GM20431 (cell line): Measurements from ENCODE around the gene CASTOR1.

Source experiments
- in situ Hi-C: fragments of 300-500 bp; cut with MseI, MboI; formaldehyde crosslinking; loops from one replicate; pipeline ENCODE4 v1.15.0; 2020; ENCODE audit warnings: low sequenced_read_pairs; ENCODE audit not compliant: unreplicated experiment

Gene CASTOR1

DNA sequence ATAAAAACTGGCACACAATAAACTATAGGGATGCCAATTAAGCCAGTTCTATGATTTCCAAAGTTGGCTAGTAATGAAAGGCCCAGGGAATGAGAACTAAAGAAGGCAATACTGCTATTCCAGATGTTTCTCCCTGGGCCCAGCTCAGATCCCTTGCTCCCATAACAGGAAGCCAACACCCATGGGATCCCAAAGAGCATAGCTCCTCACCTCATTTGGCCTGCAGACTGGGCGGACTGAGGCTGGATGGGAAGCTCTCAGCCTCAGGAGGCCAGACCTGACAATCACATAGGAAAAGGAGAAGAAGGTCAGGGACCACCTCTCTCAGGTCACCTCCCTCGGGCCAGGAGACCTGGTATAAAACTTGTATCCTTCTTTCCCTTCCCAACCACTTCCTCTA lies 32.2 kb upstream of the CASTOR1 start:
- in situ Hi-C loops = no loop called here

DNA sequence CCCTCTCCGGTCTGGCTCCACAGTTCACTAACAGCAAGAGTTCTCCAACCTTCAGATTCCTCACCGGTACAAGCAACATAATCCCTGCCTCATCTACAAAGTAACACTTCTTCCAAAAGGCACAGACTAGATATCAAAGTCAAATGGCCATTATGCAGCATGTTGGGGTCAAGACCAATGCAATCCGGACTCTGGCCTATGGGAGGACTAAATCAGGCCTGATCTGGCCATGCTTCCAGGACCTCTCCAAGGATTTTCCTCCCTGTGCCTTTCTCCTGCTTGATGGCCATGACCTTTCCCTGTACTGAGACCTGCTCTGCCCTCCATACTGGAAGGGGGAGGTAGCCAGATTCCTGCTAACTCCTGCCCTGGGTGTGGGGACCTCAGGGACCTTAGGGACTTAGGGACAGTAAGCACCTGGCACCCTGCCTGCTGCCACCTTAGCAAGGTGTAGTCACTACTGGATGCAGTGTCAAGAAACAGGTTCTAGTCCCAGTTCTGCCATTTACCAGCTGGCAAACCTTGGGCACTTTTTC lies 30.8 kb upstream of the CASTOR1 start:
- in situ Hi-C loops = no loop called here

DNA sequence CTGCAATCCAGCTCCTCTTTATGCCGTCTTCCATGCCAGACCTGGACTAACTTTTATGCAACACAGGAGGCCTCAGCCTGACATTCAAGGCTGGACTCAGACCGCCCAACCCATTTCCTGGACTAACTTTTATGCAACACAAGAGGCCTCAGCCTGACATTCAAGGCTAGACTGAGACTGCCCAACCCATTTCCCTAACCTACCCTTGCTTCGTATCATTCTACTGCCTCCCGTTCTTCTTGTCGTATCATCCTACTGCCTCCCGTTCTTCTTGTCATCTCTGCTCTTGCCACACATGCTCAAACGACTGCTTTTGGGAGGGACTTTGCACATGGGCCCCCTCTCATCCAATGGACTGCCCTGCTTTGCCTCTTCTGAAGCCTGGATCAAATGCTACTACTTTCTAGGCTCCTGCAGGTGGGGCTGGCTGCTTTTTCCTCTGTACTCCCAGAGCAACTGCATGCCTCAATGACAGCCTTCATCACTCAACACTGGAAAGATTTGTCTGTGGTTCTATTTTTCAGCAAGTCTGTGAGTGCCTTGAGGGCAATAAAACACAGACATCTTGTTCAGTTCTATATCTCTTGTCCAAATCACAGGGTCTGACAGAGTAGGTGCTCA lies 29.6 kb upstream of the CASTOR1 start:
- in situ Hi-C loops = no loop called here

DNA sequence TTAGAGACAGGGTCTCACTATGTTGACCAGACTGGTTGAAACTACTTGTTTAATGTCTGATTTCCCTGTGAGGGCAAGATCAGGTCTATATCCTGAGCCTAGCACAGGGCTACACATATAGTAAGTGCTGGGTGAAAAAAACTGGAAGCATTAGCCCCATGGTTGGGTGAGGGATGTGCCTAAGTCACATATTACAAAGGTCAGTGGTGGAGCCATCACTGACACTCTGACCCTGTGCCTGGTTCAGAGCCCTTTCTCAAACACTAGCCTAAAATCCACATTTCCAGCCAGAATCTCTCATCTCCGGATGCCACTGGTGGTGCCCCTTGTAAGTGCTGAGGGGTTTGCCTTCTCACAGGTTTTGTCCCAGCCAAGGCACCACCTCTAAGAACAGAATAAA lies 28.5 kb upstream of the CASTOR1 start:
- in situ Hi-C loops = no loop called here

DNA sequence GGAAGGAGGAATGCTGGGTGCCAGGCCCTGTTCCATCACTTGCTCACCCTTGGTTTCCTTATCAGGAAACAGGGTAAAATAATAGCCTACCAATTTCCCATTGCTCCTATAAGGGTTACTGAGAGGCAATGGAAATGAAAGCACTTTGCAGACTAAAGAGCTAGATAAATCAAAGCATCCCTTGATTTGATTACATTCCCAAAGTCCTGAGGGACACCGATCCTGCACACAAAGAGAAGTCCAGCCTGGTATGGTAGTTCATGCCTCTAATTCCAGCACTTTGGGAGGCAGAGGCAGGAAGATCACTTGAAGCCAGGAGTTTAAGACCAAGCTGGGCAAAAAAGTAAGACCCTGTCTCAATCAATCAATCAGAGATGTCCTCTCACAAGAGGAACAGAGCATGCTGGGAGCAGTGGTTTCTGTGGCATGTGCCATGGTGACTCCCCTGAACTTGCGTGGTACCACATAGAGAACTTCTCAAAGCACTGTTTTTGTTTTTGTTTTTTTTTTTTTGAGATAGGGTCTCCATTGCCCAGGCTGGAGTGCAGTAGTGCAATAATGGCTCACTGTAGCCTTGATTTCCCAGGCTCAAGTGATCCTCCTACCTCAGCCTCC lies 26.8 kb upstream of the CASTOR1 start:
- in situ Hi-C loops = no loop called here

DNA sequence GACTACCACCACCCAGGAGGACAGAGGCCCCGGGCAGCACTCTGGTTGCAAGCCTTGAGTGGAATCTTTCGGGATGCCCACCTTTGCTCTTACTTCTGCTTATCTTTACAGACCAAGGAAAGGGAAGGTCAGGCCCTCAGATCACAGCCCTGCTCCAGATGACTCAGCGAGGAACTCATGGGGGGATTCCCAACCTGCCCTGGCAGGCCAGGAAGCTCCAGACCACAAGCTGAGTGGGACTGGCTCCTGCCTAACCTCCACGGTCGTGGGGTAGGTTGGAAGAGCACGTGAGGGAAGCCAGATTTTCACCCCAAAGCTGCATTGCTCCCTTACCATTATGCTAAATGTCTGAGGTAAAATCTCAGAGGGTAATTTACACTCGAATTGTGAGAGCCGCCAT lies 25.6 kb upstream of the CASTOR1 start:
- in situ Hi-C loops = no loop called here

DNA sequence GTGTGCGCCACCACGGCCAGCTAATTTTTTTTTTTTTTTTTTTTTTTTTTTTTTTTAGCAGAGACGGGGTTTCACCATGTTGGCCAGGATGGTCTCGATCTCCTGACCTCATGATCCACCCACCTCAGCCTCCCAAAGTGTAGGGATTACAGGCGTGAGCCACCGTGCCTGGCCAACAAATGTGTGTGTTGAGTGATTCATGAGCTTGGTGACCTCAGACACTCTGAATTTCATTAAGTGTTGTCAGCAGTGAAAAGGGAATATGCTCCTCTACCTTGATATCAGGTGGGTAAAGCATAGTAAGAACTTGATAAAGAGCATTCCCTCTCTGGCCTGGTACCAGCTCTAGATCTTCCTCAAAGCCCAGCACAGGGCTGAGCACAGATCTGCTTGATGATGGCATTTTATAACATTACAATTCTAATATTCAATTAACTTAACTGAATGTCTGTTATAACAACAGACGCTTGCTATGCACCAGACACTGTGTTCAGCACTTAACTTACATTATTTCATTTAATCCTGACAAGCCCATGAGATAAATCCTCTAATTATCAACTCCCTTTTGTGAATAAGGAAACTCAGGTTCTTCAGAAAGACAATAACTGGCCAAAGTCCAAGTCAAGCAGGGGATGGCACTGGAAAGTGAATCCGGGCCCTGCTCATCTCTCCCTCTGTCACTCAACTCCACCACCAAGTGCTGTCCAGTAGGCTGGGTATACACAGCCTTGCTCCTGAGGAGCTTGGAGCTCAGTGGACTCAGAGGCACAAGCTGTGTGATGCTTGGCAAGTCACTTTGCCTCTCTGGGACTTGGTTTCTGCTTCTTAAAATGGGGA lies 24.4 kb upstream of the CASTOR1 start:
- in situ Hi-C loops = no loop called here

DNA sequence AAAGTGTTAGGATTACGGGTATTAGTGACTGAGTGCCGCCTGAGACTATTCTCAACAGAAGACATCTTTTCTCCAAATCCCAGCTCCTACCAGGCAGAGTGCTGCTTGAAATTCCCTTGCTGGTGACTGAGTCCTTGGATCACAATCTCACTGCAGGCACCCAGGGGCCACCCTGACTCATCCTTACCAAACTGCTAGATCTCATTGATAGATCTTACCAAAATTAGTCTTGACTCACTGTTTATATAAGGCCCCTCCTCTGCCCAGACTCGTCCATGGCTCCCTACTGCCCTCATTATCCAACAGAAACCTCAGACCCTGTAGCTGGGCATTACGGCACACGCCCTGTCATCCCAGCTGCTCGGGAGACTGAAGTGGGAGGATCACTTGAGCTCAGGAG lies 22.7 kb upstream of the CASTOR1 start:
- in situ Hi-C loops = no loop called here

DNA sequence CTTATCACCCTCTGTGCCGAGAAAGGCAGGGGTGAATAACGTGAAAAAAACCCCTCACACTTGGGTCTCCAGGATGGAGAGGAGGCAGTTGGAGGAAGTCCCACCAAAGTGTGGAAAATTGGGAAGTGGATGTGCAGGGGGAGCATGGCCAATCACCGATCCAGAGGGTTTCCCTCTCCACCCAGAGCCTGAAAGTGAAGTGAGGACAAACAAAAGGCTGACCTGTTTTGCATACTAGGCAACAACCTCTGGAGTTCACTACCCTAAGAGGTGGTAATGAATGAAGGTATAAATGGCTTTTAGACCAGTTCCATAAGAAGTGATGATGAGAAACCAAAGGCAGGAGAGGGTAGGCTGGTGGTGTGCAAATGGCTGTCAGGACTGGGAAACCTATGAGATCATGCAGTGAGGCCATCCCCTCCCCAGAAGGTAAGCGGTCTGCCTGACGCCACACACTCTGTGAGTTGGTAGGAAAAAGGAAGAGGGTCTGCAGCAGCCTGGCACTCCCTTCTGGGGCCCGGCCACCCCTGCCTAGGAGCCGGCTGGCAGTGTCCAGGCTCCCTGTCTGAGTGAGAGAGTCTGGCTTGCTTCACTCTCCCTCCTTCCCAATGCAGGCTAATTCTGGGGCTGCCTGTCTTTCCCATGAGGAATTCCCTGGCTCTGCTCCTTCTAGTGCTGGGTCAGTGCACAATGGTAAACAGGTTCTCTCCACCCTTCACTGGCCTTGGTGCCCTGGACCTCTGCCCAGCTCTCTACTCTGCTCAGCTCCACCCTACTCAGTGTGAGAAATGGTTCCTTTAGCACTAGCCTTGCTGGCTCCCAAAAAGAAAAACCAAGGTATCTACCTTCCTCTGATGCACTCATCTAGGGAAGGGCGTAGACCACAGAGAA lies 21.8 kb upstream of the CASTOR1 start:
- in situ Hi-C loops = no loop called here

DNA sequence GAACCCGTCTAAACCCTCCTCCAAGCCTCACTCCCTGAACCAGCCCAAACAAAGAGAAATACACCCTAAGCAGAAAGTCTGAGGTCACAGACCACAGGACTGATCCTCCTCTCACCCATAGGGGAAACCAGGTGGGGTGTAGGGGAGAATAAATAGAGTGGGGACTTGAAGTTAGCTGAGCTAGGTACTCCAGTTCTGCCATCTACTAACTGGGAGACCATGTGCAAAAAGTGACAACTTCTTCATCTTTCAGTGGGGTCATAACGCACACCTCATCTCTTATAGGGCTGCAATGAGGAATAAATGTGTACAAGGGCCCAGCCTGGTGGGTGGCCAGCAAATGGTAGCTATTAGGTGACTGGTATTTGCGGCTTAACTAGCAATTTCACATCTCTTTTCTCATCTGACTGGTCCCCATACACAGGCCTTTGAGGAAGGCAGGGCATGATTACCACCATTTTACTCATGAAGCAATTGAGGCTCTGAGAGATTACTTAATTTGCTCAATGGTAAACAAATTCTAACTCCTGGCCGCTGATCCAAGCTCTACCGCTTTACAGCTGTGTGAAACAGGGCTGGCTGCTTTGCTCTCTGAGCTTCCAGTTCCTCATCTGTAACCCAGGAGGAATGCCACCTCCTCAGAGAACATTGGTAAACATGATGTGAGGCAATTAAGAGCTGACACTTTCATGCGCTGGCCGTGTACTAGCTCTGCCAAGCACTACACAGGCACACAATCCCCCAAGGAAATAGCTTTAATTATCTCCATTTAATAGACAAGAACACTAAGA lies 20.8 kb upstream of the CASTOR1 start:
- in situ Hi-C loops = no loop called here

DNA sequence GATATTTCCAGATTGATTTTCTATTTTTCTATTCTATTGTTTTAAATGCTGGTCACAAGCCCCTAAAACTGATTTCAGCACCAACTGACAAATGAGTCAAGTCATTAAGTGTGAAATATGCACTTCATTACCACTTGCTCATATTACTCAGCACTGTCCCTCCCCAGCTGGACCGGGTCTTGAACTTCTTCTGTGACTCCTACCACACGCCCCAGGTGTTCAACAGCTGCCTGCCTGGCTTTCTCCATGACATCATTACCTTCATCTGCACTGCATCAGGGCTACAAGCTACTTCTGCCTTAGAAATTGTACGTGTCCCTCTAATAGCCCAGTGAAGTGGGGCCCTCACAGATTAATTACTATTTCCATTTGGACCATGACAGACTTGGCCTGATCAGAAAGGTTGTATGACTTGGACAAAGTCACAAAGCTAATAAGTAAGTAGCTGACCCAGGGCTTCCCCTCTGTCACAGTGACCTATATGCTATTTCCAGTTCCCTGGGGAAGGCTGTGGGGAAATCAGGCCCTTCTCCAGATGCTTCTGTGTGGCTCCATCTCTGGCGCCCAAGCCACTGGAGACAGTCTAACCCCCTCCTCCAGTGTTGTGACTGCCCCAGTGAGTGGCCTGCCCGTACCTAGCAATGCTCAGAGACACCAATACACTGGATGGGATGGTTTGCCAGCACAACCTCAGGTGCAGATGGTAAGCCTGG lies 19.4 kb upstream of the CASTOR1 start:
- in situ Hi-C loops = no loop called here

DNA sequence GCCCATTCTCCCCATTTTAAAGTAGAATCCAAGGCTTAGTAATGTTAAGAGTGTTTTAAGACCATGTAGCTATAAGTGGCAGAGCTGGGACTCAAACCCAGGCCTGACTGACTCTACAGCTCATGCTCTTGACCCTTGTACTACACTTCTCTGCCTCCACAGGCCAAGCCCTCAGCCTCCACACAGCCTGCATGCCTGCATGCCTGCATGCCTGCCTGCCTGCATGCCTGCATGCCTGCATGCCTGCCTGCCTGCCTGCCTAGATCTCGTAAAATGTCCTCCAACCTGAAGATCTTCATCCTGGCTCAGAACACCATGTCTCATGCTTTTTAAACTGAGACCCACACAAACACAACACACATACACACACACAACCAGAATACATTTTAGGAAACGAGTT lies 18.8 kb upstream of the CASTOR1 start:
- in situ Hi-C loops = no loop called here

DNA sequence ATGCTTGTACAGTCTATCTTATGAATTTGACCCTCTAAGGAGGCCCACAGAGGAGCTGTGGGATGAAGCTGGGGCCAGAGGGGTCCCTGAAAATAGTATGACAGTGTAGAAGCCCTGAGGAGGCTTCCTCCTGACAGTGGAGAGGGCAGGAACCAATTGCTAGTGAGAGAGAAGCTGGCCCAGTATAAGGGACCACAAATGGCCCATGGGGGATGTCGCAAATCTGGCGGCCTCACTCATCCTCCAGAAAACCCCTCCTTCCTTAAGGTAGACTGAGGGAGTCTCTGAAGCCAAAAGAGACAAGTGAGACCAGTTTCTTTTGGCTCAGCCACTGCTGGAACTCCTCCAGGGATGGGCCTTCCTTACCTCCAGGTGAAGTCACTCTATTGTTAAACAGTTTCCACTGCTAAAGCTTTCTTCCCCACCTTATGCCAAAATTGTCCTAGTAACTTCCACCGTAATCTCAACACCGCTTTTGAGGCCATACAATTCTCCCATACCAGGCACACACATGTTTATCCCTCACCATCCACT lies 17.8 kb upstream of the CASTOR1 start:
- in situ Hi-C loops = no loop called here

DNA sequence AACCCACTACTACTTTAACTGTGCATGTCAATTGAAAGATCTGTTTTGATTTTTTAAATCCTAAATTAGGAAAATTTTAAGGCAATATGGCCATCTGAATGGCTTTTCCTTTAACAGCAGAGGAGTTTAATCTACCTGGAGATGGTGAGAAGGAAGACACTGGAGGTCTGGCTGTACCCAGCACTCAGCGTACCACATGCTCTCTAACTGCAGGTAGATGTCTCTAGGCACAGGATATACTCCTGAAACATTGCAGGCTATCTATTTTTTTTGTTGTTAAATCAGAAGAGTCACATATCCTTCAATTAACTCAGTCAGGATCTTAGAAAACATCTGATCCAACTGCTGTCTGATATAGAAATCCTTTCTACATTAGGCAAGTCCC lies 17.3 kb upstream of the CASTOR1 start:
- in situ Hi-C loops = no loop called here

DNA sequence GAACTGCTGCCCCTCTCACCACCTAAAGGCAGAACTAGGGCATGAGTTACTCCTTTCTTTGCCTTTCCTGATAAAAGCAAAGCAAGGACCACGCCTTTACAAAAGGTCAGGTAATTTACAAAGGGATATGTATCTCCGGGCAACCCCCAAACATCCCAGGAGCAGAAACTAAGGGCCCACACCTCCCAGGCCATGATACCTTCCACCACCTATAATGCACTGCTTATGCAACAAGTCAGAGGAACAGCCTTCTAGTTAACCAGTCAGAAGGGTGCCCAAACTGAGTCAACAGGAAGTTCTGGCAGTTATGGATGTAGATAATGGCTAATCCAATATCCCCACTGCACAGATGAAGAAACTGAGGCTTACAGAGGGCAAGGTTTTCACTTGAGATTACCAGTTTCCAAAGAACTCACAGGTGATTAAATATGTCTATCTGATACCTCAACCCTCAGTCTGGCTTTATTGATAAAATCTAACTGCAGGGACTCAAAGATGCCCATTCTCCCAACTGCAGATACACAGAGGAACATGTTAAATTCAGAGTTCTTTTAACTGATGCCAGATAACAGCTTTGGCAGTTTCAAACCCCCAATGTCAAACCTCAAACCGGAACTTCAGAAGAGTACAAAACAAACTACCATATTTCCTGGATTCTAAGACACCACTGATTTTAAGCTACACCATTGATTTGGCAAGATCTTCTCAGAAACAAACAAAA lies 16.8 kb upstream of the CASTOR1 start:
- in situ Hi-C loops = no loop called here

DNA sequence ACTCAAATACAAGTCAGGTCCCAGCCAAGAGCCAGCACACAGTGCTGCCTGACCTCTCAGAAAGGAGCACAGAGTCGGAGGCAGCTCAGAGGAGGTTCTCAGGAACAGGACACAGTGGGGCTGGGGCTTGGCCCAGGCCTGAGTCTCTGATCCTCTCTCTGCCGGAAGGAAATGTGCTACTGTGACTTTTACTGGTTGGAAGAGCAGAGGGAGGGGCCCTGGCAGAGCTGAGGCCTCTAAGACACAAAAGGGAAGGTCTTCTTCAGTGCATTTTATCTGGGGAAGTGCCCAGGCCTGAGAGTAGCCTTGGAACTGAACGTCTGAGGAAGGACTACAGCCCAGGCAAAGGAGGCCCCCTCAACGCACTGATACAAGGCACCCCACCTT lies 16.2 kb upstream of the CASTOR1 start:
- in situ Hi-C loops = no loop called here

DNA sequence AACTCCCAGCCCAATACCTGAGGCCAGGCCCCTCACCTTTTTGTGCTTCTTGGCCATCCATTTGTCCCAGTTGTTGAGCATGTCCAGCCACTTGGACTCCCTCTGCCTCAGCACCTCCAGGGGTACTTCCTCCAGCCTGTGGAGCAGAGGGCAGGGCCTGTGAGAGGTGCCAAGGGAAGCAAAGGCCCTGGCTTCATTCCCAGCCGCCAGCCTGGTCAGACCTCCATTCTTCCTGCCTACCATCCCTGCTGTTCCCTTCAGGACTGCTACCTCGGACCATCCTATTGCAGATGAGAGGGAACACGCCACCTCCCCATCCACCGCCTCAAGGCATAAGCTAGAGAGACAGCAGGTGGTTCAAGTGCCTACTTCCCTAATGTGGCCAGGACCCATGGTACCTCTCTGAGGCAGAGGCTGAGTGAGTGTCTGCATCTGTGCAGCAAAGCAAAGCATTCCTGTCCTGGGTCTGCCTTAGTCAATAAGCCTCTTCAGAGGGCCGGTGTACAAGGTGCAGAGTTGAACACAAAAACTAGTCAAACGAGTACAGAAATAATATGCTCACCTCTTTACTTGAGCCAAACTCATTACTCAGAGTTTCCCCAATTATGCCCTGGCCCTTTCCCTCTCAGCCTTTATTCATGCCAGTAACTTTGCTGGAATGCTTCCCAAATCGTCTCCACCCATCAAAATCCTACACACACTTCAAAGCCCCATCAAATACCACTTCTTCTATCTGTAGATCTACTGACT lies 15.4 kb upstream of the CASTOR1 start:
- in situ Hi-C loops = no loop called here

DNA sequence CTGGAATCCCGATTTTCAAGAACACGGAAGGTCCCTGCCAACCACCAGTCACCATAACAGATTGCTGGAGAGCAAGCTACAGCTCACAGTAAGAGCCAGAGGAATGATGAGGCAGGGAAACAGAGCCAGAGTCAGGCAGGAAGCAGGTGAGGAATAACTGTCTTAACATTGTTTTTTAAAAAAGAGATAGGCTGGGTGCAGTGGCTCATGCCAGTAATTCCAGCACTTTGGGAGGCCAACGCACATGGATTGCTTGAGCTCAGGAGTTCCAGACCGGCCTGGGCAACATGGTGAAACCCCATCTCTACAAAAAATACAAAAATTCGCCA lies 13.5 kb upstream of the CASTOR1 start:
- in situ Hi-C loops = no loop called here
